H1 (cell line): ENCODE measurements around the gene BCL2L11. TPM values are rescaled to one million over a fixed set of nuclear protein-coding genes. Genes with fewer than 3 reads are reported as not detected.

Experiments used
- BCL11A ChIP-seq, 2 experiments: IDR thresholded peaks; one replicate each; pipeline ENCODE4 v1.6.1; 2011; ENCODE audit warnings: low read depth in 2 of 2, low read length in 2 of 2, mild to moderate bottlenecking in 2 of 2
- JUND ChIP-seq: IDR thresholded peaks from 2 replicates; pipeline ENCODE4 v1.6.1; 2011; ENCODE audit warnings: mild to moderate bottlenecking, improper control_type of control experiment, low read length
- KDM5A ChIP-seq: fragments of 200-600 bp; IDR thresholded peaks from 2 replicates; pipeline ENCODE4 v1.7.1; 2012; ENCODE audit warnings: mild to moderate bottlenecking, low read length, inconsistent platforms, mixed read lengths
- MAFK ChIP-seq: IDR thresholded peaks from 2 replicates; pipeline ENCODE4 v1.6.1; 2012; ENCODE audit warnings: low read depth, mild to moderate bottlenecking, improper control_type of control experiment, low read length
- PHF8 ChIP-seq: fragments of 200-600 bp; sonication (generic); conservative IDR thresholded peaks from 2 replicates; pipeline ENCODE4 v1.7.1; 2012; ENCODE audit warnings: low read depth, mild to moderate bottlenecking, inconsistent platforms, low read length, moderate library complexity
- polyA plus RNA-seq, 7 experiments: library from polyadenylated mRNA; depleted of rRNA in 3 of 7; stranded (reverse) in 5 of 7; unstranded in 2 of 7; fragments of >200 nt in 5 of 7; fragments of 200-250 nt in 2 of 7; gene quantifications; 1 replicate in 5 of 7; 2 replicates in 1 of 7; 4 replicates in 1 of 7; pipeline versions ENCODE4 v1.2.1 to v1.2.3, GENCODE V29; 2011 to 2013; ENCODE audit warnings: missing spikeins in 2 of 7, mixed read lengths in 2 of 7
- total RNA-seq: library from RNA; stranded (reverse); fragmentation: NEBNext Ultra II Directional; extraction: Animal tissue kit (Norgen Biotek cat#: 25700); gene quantifications from 2 replicates; pipeline ENCODE4 v1.2.1, GENCODE V29; 2021

Gene BCL2L11
- total and polyA plus RNA-seq, 2 of the 8 experiments (the other 6 are each of a cell fraction or from before 2014, with no cell fraction given) = 7.5 to 22.9 TPM

GRCh38 chr2:111175615-111176014 is 54.9 kb downstream of the BCL2L11 start (continued):
- no peak for TF ChIP-seq MAFK
- TF ChIP-seq PHF8 = no peak
- no peak for TF ChIP-seq KDM5A
- no peak for TF ChIP-seq JUND
- TF ChIP-seq BCL11A (IDR thresholded peaks at IDR 0.05; ENCODE audit: low read depth in 2 of 2, low read length in 2 of 2) = no peak
